ENCODE results near the gene UBXN2A. TPM values are rescaled to one million over a fixed set of nuclear protein-coding genes. Genes with fewer than 3 reads are reported as not detected.
A peak's percentile ranks its signal among the peaks of the same experiment; 100 is the strongest.

Gene UBXN2A
- total RNA-seq, 1 experiment from 2014 or later: 19.7 TPM

DNA sequence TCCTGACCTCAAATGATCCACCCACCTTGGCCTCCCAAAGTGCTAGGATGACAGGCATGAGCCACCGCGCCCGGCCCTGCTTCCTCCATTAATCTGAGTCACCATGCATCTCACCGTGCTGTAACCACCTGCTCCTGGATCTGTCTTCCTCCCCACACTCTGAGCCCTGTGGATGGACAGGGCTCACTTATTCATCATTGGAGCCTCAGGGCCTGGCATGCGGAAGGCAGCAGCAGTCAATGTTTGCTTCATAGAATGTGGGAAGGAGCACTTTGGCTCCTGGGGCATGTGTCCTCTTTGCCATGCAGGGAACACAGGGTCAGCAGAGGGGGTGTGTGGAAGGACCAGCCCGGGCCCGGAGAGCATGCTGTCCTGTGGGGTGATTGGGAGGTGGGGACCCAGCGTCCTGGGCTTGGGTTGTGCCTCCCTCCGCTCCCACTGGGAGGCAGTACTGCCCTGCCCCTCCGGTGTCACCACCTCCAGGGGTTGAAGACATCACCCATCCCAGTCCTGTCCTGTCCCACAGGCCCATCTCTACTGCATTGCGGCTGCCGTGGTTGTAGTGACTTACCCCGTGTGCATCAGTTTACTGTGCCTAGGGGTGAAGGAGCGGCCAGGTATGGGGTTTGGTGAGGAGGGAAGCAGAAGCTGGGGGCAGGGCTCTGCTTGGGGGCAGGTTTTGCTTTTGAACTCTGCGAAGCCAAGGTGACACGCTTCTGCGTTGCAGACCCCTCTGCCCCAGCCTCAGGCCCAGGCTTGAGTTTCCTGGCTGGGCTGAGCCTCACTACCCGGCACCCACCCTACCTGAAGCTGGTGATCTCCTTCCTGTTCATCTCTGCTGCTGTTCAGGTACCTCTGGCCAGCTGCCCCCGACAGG is 81.1 kb downstream of the UBXN2A start:
- peak; percentile 85 for DNase-seq
- H3K27ac Mint-ChIP-seq: peak overlapping the region in 2 of 3 experiments; percentile 64 to 78; a peak in 5 of 7 replicates
- no peak overlapping the region for H2BK12ac ChIP-seq (ENCODE audit: insufficient read length, low read depth, low read length)

More for the DNA sequence above, 81.1 kb downstream of the UBXN2A start:
- no peak overlapping the region for H4K8ac ChIP-seq (replicated peaks; ENCODE audit: insufficient read length, low read depth, low read length)
- Mint-ChIP-seq H3K36me3 (ENCODE audit: insufficient read depth in 1 of 3, low read depth in 3 of 3) (peaks cover 27 to 33% (median 29%) of the 10 kb centered on the region in 3 experiments), H3K4me3 (no peak overlapping the region), H3K27me3 (ENCODE audit: low read depth) (no peaks in the 10 kb centered on the region), H3K4me1 (peaks cover 43 to 45% of the 10 kb centered on the region in 2 experiments), H3K9me3 (0 out of 5 replicates have a peak, but pooled peaks cover 0 to 3% of the 10 kb centered on the region in 2 experiments)
- H4K20me1 ChIP-seq (ENCODE audit: control insufficient read depth, insufficient read depth, insufficient read length): no peaks in the 10 kb centered on the region
- no peak overlapping the region for H3K18ac ChIP-seq (ENCODE audit: insufficient read length, low read depth, low read length)
- H3K4me2 ChIP-seq (ENCODE audit: insufficient read depth, insufficient read length, low read length): no peak overlapping the region
- peaks cover 13% of the 10 kb centered on the region; the same call in 1 of the 2 replicates for H3K4me1 ChIP-seq (ENCODE audit: insufficient read depth, low read length)
- no peak overlapping the region for H4K5ac ChIP-seq (ENCODE audit: insufficient read length, low read depth, low read length)
- no peak overlapping the region for H3K23ac ChIP-seq (ENCODE audit: insufficient read length, low read depth, low read length)
- no peak overlapping the region for H2BK15ac ChIP-seq (ENCODE audit: low read depth, low read length)
- WGBS (ENCODE audit: extremely low coverage, insufficient read length, low lambda C conversion rate): no CpG with 5 or more reads among the region's 19 CpGs
- peaks cover 2% of the 10 kb centered on the region for H3K23me2 ChIP-seq (ENCODE audit: insufficient read length, low read depth, low read length, poor library complexity, severe bottlenecking)
- no peaks in the 10 kb centered on the region for H3K79me1 ChIP-seq (ENCODE audit: insufficient read depth, low read depth, low read length, poor library complexity, severe bottlenecking)
- H3K79me2 ChIP-seq (ENCODE audit: insufficient read depth, low read length): no peaks in the 10 kb centered on the region; the same call in 1 of the 2 replicates
- no peak overlapping the region for H3K14ac ChIP-seq (ENCODE audit: insufficient read depth, low read length)
- H4K91ac ChIP-seq (ENCODE audit: insufficient read length, low read depth, low read length): no peak overlapping the region
- H3K9ac ChIP-seq (ENCODE audit: extremely low read depth, insufficient read length, low read length): no peak overlapping the region
- no peak overlapping the region for H2BK20ac ChIP-seq (ENCODE audit: low read depth, low read length, poor library complexity, severe bottlenecking)
- H3K56ac ChIP-seq (ENCODE audit: insufficient read length, low read depth, low read length): no peak overlapping the region
- H3K4ac ChIP-seq (ENCODE audit: low read depth, low read length): no peak overlapping the region
- H2AFZ ChIP-seq (ENCODE audit: low read length): no peak overlapping the region
- peak; percentile 81 for TF ChIP-seq CTCF (conservative IDR thresholded peaks at IDR 0.05)
- H2AK5ac ChIP-seq (ENCODE audit: insufficient read length, low read length): no peak overlapping the region
- no peak overlapping the region for H2BK5ac ChIP-seq (ENCODE audit: insufficient read length, low read length)
- H2BK120ac ChIP-seq (ENCODE audit: low read depth, low read length, poor library complexity, severe bottlenecking): no peak overlapping the region
- H3K27ac ChIP-seq (ENCODE audit: insufficient read length, low read depth, low read length): no peak overlapping the region
- H3T11ph ChIP-seq (ENCODE audit: low read length): no peak overlapping the region
- H3K9me3 ChIP-seq (ENCODE audit: control insufficient read depth, low read depth, low read length): no peaks in the 10 kb centered on the region
- no peaks in the 10 kb centered on the region for H3K27me3 ChIP-seq (ENCODE audit: insufficient read depth, low read length)
